H1 (cell line): ENCODE data around the gene PRR5L. TPM values are rescaled to one million over a fixed set of nuclear protein-coding genes. Genes with fewer than 3 reads are reported as not detected.

Source experiments
- CTCF ChIA-PET: fragments of 300-600 bp; sonication (Branson Sonifier 250); formaldehyde crosslinking; loops from one replicate; lab custom pipeline; 2021; ENCODE audit not compliant: partially characterized antibody; lab: Charles Lee
- POLR2A ChIA-PET: fragments of 300-600 bp; sonication (Branson Sonifier 250); formaldehyde crosslinking; loops from one replicate; lab custom pipeline; 2021; ENCODE audit warnings: inconsistent platforms; ENCODE audit not compliant: partially characterized antibody; lab: Charles Lee
- DNase-seq, 2 experiments: peaks; one replicate each; pipeline versions ENCODE4 v3.0.0 to v3.0.0-alpha.2; 2010 to 2022; ENCODE audit warnings: low spot score in 2 of 2, low read depth in 1 of 2, mixed read lengths in 1 of 2
- FAIRE-seq: peaks from 2 replicates; lab custom pipeline; 2011; peaks lifted over from hg19 to GRCh38; lab: Jason Lieb, UNC
- H2AFZ ChIP-seq: 2 replicates; pipeline ENCODE4 v1.8.1; 2012; ENCODE audit warnings: low read length, inconsistent platforms
- H2AK5ac ChIP-seq: 2 replicates; pipeline ENCODE4 v1.6.1; 2013; ENCODE audit warnings: low read depth, low read length
- H2BK120ac ChIP-seq: replicated peaks from 2 replicates; pipeline ENCODE3; 2013; ENCODE audit warnings: low read depth, low read length, inconsistent platforms
- H2BK12ac ChIP-seq: 2 replicates; pipeline ENCODE4 v1.6.1; 2013; ENCODE audit warnings: low read depth, low read length
- H2BK15ac ChIP-seq: 2 replicates; pipeline ENCODE4 v1.6.1; 2013; ENCODE audit warnings: low read length
- H2BK20ac ChIP-seq: 2 replicates; pipeline ENCODE4 v1.6.1; 2013; ENCODE audit warnings: low read length
- H2BK5ac ChIP-seq: 2 replicates; pipeline ENCODE4 v1.6.1; 2013; ENCODE audit warnings: low read depth, low read length
- H3K14ac ChIP-seq: 2 replicates; pipeline ENCODE4 v1.6.1; 2013; ENCODE audit warnings: inconsistent platforms; ENCODE audit not compliant: insufficient read length
- H3K18ac ChIP-seq: 2 replicates; pipeline ENCODE4 v1.6.1; 2013; ENCODE audit warnings: low read length; ENCODE audit errors: extremely low read depth
- H3K23ac ChIP-seq: 2 replicates; pipeline ENCODE4 v1.6.1; 2013; ENCODE audit warnings: inconsistent platforms; ENCODE audit not compliant: insufficient read length
- H3K23me2 ChIP-seq: 2 replicates; pipeline ENCODE4 v1.6.1; 2013; ENCODE audit warnings: low read depth, low read length
- H3K27ac ChIP-seq: 2 replicates; pipeline ENCODE4 v1.6.1; 2011; ENCODE audit warnings: low read depth, low read length, inconsistent platforms
- H3K27me3 ChIP-seq, 4 experiments: replicated peaks in 1 of 4; 1 replicate in 1 of 4; 2 replicates in 3 of 4; pipeline versions ENCODE4 v1.6.1 to v1.8.1; 2011 to 2013; ENCODE audit warnings: low read length in 3 of 4, mild to moderate bottlenecking in 3 of 4, inconsistent platforms in 2 of 4, mixed read lengths in 2 of 4, moderate library complexity in 1 of 4; ENCODE audit not compliant: control insufficient read depth in 3 of 4, insufficient read depth in 3 of 4; ENCODE audit errors: extremely low read depth in 1 of 4
- H3K36me3 ChIP-seq, 4 experiments: 2 replicates each; pipeline versions ENCODE4 v1.6.1 to v1.8.1; 2011 to 2013; ENCODE audit warnings: mild to moderate bottlenecking in 4 of 4, low read length in 3 of 4, moderate library complexity in 2 of 4, control low read depth in 1 of 4, inconsistent platforms in 1 of 4; ENCODE audit not compliant: insufficient read depth in 4 of 4, control insufficient read depth in 2 of 4
- H3K4ac ChIP-seq: replicated peaks from 2 replicates; pipeline ENCODE3; 2013; ENCODE audit warnings: low read length, low read depth, mixed read lengths, inconsistent platforms; ENCODE audit not compliant: insufficient read length
- H3K4me1 ChIP-seq, 4 experiments: replicated peaks in 1 of 4; 1 replicate in 1 of 4; 2 replicates in 3 of 4; pipeline versions ENCODE4 v1.6.1 to v1.8.1; 2011 to 2013; ENCODE audit warnings: low read length in 3 of 4, inconsistent platforms in 2 of 4, mixed read lengths in 1 of 4; ENCODE audit not compliant: insufficient read depth in 4 of 4, control insufficient read depth in 3 of 4
- H3K4me2 ChIP-seq, 2 experiments: 2 replicates each; pipeline versions ENCODE4 v1.6.1 to v1.8.1; 2011 to 2013; ENCODE audit warnings: low read depth in 2 of 2, low read length in 2 of 2, control low read depth in 1 of 2, inconsistent platforms in 1 of 2, mild to moderate bottlenecking in 1 of 2; ENCODE audit not compliant: insufficient read depth in 1 of 2
- H3K4me3 ChIP-seq, 4 experiments: fragments of 200-600, 300-600 bp in 1 of 4; sonication (generic), shearing (Covaris generic), sonication (Bioruptor Twin) in 1 of 4; 2 replicates each; pipeline versions ENCODE4 v1.5.1 to v1.8.1; 2011 to 2016; ENCODE audit warnings: low read length in 4 of 4, low read depth in 3 of 4, control low read depth in 2 of 4, inconsistent platforms in 2 of 4, mild to moderate bottlenecking in 2 of 4, mixed read lengths in 1 of 4, moderate library complexity in 1 of 4; ENCODE audit not compliant: insufficient read depth in 2 of 4; ENCODE audit errors: extremely low read depth in 1 of 4
- H3K56ac ChIP-seq: replicated peaks from 2 replicates; pipeline ENCODE3; 2013; ENCODE audit warnings: low read depth, mild to moderate bottlenecking, mixed read lengths, low read length, inconsistent platforms; ENCODE audit not compliant: insufficient read length
- H3K79me1 ChIP-seq: 2 replicates; pipeline ENCODE4 v1.6.1; 2013; ENCODE audit warnings: low read depth, low read length, control low read depth
- H3K79me2 ChIP-seq, 2 experiments: 2 replicates each; pipeline versions ENCODE4 v1.6.1 to v1.8.1; 2012 to 2013; ENCODE audit warnings: low read length in 2 of 2, mild to moderate bottlenecking in 2 of 2, inconsistent platforms in 1 of 2; ENCODE audit not compliant: insufficient read depth in 2 of 2, control insufficient read depth in 1 of 2
- H3K9ac ChIP-seq, 4 experiments: replicated peaks in 1 of 4; 1 replicate in 1 of 4; 2 replicates in 3 of 4; pipeline versions ENCODE4 v1.6.1 to v1.8.1; 2011 to 2013; ENCODE audit warnings: low read depth in 3 of 4, low read length in 3 of 4, control low read depth in 2 of 4, mild to moderate bottlenecking in 2 of 4, moderate library complexity in 2 of 4, inconsistent platforms in 1 of 4; ENCODE audit errors: extremely low read depth in 1 of 4
- H3K9me3 ChIP-seq, 2 experiments: 2 replicates each; pipeline versions ENCODE4 v1.6.1 to v1.8.1; 2012 to 2013; ENCODE audit warnings: mild to moderate bottlenecking in 2 of 2, moderate library complexity in 2 of 2, control low read depth in 1 of 2, inconsistent platforms in 1 of 2, low read depth in 1 of 2, low read length in 1 of 2, mixed read lengths in 1 of 2; ENCODE audit not compliant: insufficient read depth in 2 of 2
- H4K20me1 ChIP-seq, 2 experiments: replicated peaks in 1 of 2; 2 replicates each; pipeline versions ENCODE3 to v1.8.1; 2011 to 2013; ENCODE audit warnings: inconsistent platforms in 2 of 2, low read length in 2 of 2, mild to moderate bottlenecking in 1 of 2; ENCODE audit not compliant: insufficient read depth in 2 of 2, control insufficient read depth in 1 of 2
- H4K5ac ChIP-seq: 2 replicates; pipeline ENCODE4 v1.6.1; 2013; ENCODE audit warnings: low read length, low read depth, mixed read lengths, inconsistent platforms; ENCODE audit not compliant: insufficient read length
- H4K8ac ChIP-seq: 2 replicates; pipeline ENCODE4 v1.8.0; 2013; ENCODE audit warnings: mild to moderate bottlenecking, moderate library complexity, low read length, inconsistent platforms; ENCODE audit not compliant: insufficient read depth; ENCODE audit errors: extremely low read depth
- H4K91ac ChIP-seq: replicated peaks from 2 replicates; pipeline ENCODE3; 2013; ENCODE audit warnings: low read length, mixed read lengths, inconsistent platforms; ENCODE audit not compliant: insufficient read length
- CHD2 ChIP-seq: IDR thresholded peaks from 2 replicates; pipeline ENCODE4 v1.6.1; 2012; ENCODE audit warnings: low read length, improper control_type of control experiment
- E2F6 ChIP-seq: IDR thresholded peaks from 2 replicates; pipeline ENCODE4 v1.6.1; 2012; ENCODE audit warnings: inconsistent platforms
- JUND ChIP-seq: IDR thresholded peaks from 2 replicates; pipeline ENCODE4 v1.6.1; 2011; ENCODE audit warnings: mild to moderate bottlenecking, improper control_type of control experiment, low read length
- MAFK ChIP-seq: IDR thresholded peaks from 2 replicates; pipeline ENCODE4 v1.6.1; 2012; ENCODE audit warnings: low read depth, mild to moderate bottlenecking, improper control_type of control experiment, low read length
- NANOG ChIP-seq: IDR thresholded peaks from 2 replicates; pipeline ENCODE4 v1.6.1; 2011; ENCODE audit warnings: low read length, low read depth, mild to moderate bottlenecking, inconsistent platforms; ENCODE audit not compliant: insufficient read depth, poor library complexity, severe bottlenecking
- PHF8 ChIP-seq: fragments of 200-600 bp; sonication (generic); conservative IDR thresholded peaks from 2 replicates; pipeline ENCODE4 v1.7.1; 2012; ENCODE audit warnings: low read depth, mild to moderate bottlenecking, inconsistent platforms, low read length, moderate library complexity
- POLR2AphosphoS5 ChIP-seq: IDR thresholded peaks from 2 replicates; pipeline ENCODE4 v1.6.1; 2011; ENCODE audit warnings: low read depth, low read length
- RXRA ChIP-seq: IDR thresholded peaks from 2 replicates; pipeline ENCODE4 v1.6.1; 2011; ENCODE audit warnings: low read depth, mild to moderate bottlenecking, low read length, moderate library complexity; ENCODE audit not compliant: insufficient read depth
- SAP30 ChIP-seq: fragments of 300-600 bp; sonication (generic); IDR thresholded peaks from 2 replicates; pipeline ENCODE4 v1.7.1; 2012; ENCODE audit warnings: low read length, moderate library complexity, mild to moderate bottlenecking, inconsistent platforms; ENCODE audit not compliant: insufficient read depth, insufficient replicate concordance
- SP1 ChIP-seq: IDR thresholded peaks from 2 replicates; pipeline ENCODE4 v1.6.1; 2011; ENCODE audit warnings: low read depth, low read length
- SUZ12 ChIP-seq: fragments of 200-600 bp; sonication (generic); IDR thresholded peaks from 2 replicates; pipeline ENCODE4 v1.6.1; 2012; ENCODE audit warnings: mild to moderate bottlenecking, inconsistent platforms, low read length, moderate library complexity, mixed read lengths
- TAF1 ChIP-seq: IDR thresholded peaks from 2 replicates; pipeline ENCODE4 v1.6.1; 2011; ENCODE audit warnings: mild to moderate bottlenecking, low read depth, low read length
- TEAD4 ChIP-seq: IDR thresholded peaks from 2 replicates; pipeline ENCODE4 v1.6.1; 2012; ENCODE audit warnings: low read depth, low read length, inconsistent platforms, mixed read lengths
- WGBS, 2 experiments: shearing (Covaris generic) in 1 of 2; methylation state at CpG; one replicate each; pipeline versions ENCODE4 v1.1.6 to v1.1.7; 2013 to 2015; ENCODE audit warnings: low lambda C conversion rate in 2 of 2, mixed read lengths in 2 of 2, inconsistent platforms in 1 of 2, low coverage in 1 of 2, missing lambda C conversion rate in 1 of 2; ENCODE audit not compliant: insufficient replicate concordance in 2 of 2, insufficient coverage in 1 of 2, insufficient read length in 1 of 2; ENCODE audit errors: extremely low coverage in 1 of 2, missing lambda C conversion rate in 1 of 2; 5-methylcytosine and 5-hydroxymethylcytosine counted together
- polyA plus RNA-seq, 7 experiments: library from polyadenylated mRNA; depleted of rRNA in 3 of 7; stranded (reverse) in 5 of 7; unstranded in 2 of 7; fragments of >200 nt in 5 of 7; fragments of 200-250 nt in 2 of 7; gene quantifications; 1 replicate in 5 of 7; 2 replicates in 1 of 7; 4 replicates in 1 of 7; pipeline versions ENCODE4 v1.2.1 to v1.2.3, GENCODE V29; 2011 to 2013; ENCODE audit warnings: missing spikeins in 2 of 7, mixed read lengths in 2 of 7
- total RNA-seq: library from RNA; stranded (reverse); fragmentation: NEBNext Ultra II Directional; extraction: Animal tissue kit (Norgen Biotek cat#: 25700); gene quantifications from 2 replicates; pipeline ENCODE4 v1.2.1, GENCODE V29; 2021

PRR5L gene
- total and polyA plus RNA-seq, 2 of the 8 experiments (the other 6 are each of a cell fraction or from before 2014, with no cell fraction given): 6.6 to 10.1 TPM

DNA sequence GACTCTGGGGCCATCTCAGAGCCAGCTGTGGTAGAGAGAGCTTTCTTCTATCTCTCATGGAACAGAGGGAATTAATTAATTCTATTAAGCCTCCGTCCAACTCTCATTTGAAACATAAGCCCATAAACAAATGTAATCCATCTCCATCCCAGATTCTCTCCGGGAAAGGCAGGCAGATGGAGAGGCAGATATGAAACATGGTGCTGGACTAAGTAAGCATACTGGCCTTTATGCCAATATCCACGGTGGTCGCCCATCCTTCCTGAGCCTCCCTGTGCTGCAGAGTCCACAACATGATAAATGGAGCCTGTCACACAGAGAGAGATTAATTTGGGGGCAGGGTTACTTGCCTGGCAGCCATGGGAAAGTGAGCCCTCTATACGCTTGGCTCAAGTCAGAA, 44.8 kb downstream of the PRR5L start:
- H4K20me1 ChIP-seq: no peaks in the 10 kb centered on the region
- H3K27ac ChIP-seq: no peak overlapping the region
- H3K23ac ChIP-seq: no peak overlapping the region
- H3K4me3 ChIP-seq: no peak overlapping the region
- no peak overlapping the region for H2BK15ac ChIP-seq
- TF ChIP-seq TEAD4: no peak
- no peak for TF ChIP-seq SAP30
- no peak for TF ChIP-seq E2F6
- no peak for TF ChIP-seq RXRA
- no peak for TF ChIP-seq TAF1
- TF ChIP-seq MAFK: no peak
- no peak for TF ChIP-seq SP1
- TF ChIP-seq JUND: no peak
- TF ChIP-seq CHD2: no peak
- TF ChIP-seq POLR2AphosphoS5: no peak
- no peak for TF ChIP-seq NANOG
- TF ChIP-seq SUZ12: no peak
- no peak for TF ChIP-seq PHF8
- H3K36me3 ChIP-seq: no peaks in the 10 kb centered on the region
- no peaks in the 10 kb centered on the region for H3K79me1 ChIP-seq
- no peak overlapping the region for H2AK5ac ChIP-seq
- POLR2A ChIA-PET: interaction anchor here (0.7 to 0.9 kb wide), 2 partner anchors 30 to 126 kb away, joined by 3 read pairs; no protein-coding TSS in a partner anchor
- FAIRE-seq (no peak), DNase-seq (no peak)
- no peak overlapping the region for H3K4me2 ChIP-seq
- no peak overlapping the region for H3K9ac ChIP-seq
- H2BK120ac ChIP-seq: no peak overlapping the region
- H3K4ac ChIP-seq: no peak overlapping the region
- no peaks in the 10 kb centered on the region for H3K79me2 ChIP-seq
- H3K4me1 ChIP-seq: no peaks in the 10 kb centered on the region
- no peak overlapping the region for H4K91ac ChIP-seq
- H2AFZ ChIP-seq: no peak overlapping the region
- H2BK20ac ChIP-seq: no peak overlapping the region
- H3K27me3 ChIP-seq: no peaks in the 10 kb centered on the region
- H3K9me3 ChIP-seq: no peaks in the 10 kb centered on the region
- H2BK5ac ChIP-seq: no peak overlapping the region
- no peak overlapping the region for H3K14ac ChIP-seq
- H3K23me2 ChIP-seq: no peaks in the 10 kb centered on the region
- H3K18ac ChIP-seq: no peak overlapping the region
- no peak overlapping the region for H2BK12ac ChIP-seq
- WGBS, 2 experiments: 85% methylated on average over 5 of the region's 5 CpGs; no CpG with 5 or more reads in 1 of the 2 experiments
- H4K8ac ChIP-seq: no peak overlapping the region
- H4K5ac ChIP-seq: no peak overlapping the region
- CTCF ChIA-PET: interaction anchor here (1.0 to 1.7 kb wide), 5 partner anchors 8 to 138 kb away, joined by 3 to 6 read pairs (median 3); no protein-coding TSS in a partner anchor
- no peak overlapping the region for H3K56ac ChIP-seq
